Colon (tissue), 2 donors: ENCODE results near the gene IL23R.

Experiments
- FAIRE-seq: peaks from 2 replicates; lab custom pipeline; 2012; peaks lifted over from hg19 to GRCh38; lab: Jason Lieb, UNC
- donor health status: control.
- donor health status: control.

IL23R gene

DNA sequence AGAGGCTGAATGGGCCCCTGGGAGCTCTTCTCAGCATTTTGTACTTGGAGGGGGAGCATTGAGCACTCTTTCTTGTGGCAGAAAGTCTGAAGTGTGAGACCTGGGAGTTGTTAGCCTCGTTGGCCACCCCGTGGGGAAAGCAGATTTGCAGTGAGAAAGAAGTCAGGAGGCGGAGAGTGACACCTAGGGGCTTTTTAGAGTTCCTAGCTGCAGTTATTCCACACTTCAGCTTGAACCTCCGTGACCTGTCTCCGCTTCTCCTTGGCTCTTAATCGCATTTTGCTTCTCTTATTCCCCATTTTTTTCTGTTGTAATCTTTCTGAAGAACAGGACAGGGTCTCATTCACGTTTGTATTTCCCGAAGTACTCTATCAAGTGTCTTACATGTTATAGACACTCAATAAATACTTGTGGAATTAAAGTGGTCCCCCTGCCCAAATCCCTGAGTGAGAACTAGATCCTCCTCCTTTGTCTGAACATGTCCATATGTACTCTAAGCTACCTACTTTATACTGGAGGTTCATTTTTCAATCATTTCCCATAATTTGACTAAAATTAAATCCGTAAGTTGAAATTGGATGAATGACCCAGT, 17.0 kb upstream of the IL23R start:
- no peak for FAIRE-seq

DNA sequence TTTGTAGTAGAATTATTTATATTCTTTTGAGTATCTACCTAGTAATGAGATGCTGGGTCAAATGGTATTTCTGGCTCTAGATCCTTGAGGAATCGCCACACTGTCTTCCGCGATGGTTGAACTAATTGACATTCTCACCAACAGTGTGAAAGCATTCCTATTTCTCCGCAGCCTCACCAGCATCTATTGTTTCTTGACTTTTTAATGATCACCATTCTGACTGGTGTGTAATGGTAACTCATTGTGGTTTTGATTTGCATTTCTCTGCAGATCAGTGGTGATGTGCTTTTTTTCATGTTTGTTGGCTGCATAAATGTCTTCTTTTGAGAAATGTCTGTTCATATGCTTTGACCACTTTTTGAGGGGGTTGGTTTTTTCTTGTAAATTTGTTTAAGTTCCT, 15.3 kb upstream of the IL23R start:
- FAIRE-seq = no peak

DNA sequence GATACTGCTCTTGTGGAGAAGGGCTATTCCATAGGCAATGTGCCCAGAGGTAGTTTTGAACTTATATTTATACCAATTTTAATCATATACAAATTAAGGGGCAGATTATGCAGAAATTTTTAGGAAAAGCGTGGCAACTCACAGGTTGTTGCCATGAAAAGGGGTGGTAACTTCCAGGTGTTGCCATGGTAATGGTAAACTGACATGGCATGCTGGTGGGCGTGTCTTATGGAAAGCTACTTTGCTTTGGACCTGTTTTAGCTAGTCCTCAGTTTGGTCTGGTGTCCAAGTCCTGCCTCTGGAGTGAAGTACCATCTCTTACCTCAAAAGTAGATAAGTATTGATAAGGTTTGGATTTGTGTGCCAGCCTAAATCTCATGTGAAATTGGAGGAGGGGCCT, 7.9 kb upstream of the IL23R start:
- FAIRE-seq = no peak

DNA sequence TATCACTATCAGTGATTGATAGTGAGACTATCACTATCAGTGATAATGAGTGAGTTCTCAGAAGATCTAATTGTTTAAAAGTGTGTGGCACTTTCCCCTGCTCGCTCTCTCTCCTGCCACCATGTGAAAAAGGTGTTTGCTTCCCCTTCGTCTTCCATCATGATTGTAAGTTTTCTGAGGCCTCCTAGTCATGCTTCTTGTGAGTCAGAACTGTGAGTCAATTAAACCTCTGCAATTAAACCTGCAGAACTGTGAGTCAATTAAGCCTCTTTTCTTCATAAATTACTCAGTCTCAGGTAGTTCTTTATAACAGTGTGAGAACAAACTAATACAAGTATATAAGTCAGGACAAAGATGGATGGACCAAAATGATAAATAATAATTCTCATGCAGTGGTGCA, 7.0 kb upstream of the IL23R start:
- no peak for FAIRE-seq

DNA sequence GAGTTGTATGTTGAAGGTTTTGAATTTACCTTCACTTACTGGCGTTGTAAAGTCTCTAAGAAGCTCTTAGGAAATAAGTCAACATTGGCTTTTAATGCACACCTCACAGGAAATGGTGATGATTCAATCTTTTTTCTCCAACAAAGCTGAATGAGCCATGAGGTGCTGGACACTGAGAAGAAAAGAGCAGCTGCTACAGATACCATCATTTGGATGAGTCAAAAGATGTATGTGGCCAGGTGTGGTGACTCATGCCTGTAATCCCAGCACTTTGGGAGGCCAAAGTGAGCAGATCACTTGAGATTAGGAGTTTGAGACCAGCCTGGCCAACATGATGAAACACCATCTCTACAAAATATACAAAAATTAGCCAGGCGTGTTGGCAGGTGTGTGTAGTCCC, 3.3 kb upstream of the IL23R start:
- FAIRE-seq = no peak

DNA sequence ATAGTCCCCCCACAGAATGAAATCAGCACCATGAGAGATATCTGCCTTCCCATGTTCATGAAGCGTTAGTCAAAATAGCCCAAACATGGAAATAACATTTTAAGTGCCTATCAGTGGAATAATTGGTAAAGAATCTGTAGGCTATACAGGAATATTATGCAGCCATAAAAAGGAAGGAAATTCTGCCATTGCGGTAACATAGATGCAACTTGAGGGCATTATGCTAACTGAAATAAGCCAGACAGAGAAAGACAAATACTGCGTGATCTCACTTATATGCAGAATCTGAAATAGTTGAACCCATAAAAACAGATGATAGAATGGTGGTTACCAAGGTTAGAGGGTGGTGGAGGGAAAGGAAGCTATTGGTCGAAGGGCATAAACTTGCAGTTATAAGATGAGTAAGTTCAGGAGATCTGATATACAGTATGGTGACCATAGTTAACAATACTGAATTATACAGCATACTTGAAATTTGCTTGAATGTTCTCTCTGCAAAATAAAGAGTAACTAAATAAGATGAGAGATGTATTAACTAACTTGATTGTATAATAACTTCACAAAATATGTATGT, 699 bp upstream of the IL23R start:
- FAIRE-seq = no peak

DNA sequence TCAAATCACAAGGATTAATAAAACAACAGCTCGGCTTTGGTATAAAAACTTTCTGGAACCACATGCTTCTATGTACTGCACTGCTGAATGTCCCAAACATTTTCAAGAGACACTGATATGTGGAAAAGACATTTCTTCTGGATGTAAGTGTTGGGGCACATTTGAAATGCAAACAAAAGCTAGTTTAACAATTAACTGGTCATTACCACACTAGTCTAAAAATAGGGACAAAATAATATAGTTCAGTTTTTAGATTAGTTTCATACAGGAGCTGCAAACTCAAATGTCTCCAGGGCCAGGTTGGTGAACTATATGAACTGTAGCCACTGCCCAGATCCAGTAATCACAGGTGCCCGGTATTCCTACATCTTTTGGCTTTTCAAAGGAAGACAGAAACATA, 3.2 kb downstream of the IL23R start:
- no peak for FAIRE-seq

DNA sequence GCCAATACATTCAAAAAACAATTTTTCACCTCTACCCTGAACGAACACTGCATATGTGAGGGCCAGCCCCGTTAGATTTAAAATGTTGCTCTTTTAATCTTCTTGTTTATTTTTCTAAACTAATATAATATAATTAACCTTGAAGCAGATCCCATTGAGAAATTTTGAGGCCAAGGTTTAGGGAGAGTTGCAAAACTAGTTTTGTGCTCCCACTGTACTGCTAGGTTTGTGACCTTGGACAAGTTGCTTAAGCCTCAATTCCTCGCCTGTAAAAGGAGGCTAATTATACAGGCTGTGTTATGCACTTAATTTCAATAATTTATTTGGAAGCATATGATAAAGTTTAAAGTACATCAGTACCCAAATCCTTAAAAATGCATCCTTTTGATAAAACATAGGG, 3.7 kb downstream of the IL23R start:
- FAIRE-seq = no peak

DNA sequence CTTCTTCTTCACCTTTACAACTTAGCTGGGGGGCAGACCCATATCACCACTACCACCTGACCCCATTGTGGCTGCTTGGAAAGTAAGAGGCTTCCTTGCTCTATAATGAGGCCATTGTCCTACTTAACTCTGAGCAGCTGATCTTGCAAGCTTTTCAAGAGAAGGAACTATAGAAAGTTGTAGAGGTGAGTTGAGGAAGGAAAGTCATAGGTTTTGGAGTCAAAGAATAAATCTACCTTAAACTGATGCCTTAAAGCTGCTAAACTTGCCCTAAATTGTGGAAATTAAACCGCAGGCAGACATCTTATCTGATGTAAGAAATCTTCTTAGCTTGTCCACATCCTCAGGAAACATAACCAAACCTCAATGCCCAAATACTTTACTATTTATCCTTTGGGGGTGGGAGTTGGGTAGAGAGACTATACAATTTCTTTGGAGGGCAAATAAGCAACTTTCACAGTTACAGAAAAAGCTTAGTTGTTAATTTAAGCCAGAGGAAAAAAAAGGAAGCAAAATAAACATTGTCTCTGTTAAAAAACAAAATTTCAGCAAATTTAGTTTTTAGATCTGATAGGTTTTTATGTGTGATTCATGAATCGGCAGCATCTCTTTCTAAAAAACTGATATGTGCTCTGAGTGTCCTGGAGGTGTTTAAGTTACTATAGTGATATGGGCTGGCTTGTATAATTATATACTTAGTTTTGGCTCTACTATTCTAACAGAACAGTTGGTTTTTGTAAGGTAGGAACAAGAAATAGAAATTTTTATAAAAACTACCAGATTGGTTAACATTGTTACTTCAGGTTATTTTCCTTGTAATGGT, 4.7 kb downstream of the IL23R start:
- no peak for FAIRE-seq

DNA sequence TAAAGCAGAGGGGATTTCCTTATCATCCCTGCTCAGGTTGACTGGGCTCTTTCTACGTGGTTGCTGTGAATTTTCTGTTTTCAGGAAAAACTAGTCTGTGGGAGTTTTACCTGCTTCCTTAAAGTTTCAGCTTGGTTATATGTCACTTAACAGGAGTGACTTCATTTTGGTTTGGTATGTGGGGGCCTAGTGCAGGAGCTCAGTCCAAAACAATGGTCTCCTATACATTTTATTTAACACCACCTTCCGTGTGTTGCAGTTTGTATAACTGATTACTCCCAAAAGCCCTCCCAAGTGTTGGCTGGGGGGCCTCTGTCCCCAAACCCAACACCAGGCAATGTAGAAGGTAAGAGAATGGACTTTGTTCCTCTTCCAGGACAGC, 5.3 kb downstream of the IL23R start:
- no peak for FAIRE-seq

DNA sequence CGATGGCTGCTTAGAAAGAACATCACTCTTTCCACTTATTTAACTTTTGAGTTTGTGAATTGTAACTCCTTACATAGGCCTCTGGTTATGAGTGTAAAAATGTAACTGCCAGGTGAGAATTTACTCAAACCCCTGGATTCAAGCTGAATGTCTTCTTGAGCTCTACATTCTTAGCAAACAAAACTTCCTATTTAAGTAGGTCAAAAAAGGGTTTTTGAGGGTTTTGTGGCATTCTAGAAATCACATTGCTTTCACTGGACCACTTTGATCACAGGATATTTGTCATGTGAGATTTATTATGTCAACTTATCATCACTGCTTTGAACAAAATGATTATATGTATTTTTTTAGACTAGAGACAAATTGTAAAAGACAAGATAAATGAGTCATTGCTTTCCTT, 5.7 kb downstream of the IL23R start:
- no peak for FAIRE-seq

DNA sequence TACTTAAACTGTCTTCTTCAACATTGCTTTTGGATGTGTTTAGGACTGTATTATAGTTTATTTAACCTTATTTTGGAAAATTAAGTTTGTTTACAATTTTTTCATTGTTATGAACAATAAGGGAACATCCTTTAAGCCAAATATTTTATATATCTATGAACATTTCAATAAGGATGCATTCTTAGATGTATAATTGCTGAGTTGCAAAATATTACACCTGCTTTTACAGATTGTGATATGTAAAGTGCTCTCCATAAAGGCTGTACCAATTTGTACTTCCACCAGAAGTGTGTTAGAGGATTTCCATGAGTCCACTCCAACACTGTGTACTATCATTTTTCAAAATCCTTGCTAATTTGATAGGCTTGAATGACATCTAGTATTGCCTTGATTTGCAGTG, 7.7 kb downstream of the IL23R start:
- no peak for FAIRE-seq

DNA sequence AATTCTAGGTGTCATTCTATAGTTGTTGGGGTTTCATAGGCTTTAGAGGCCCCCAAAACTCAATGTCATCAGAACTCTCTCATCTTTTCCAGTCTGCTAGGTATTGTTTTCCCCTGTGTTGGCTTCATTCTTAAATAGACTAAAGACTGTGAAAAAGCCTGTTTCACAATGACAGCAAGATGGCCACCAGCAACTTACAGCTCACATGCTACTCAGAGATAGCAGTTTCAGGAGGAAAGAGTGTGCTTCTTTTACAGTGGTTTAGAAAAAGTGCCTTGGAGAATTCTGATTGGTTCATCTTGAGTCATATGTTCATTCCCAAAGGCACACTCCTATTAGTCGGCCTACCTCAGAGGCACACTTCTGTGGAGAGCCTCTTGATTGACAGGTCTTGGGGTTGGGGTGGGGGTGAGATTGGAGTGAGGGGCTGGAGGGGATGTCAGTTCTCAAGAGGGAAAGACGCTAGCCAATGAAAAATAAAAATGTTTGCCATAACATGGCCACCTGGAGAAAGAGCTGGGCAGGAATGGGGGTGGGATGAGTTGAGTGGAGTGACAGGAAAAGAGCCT, 8.5 kb downstream of the IL23R start:
- no peak for FAIRE-seq

DNA sequence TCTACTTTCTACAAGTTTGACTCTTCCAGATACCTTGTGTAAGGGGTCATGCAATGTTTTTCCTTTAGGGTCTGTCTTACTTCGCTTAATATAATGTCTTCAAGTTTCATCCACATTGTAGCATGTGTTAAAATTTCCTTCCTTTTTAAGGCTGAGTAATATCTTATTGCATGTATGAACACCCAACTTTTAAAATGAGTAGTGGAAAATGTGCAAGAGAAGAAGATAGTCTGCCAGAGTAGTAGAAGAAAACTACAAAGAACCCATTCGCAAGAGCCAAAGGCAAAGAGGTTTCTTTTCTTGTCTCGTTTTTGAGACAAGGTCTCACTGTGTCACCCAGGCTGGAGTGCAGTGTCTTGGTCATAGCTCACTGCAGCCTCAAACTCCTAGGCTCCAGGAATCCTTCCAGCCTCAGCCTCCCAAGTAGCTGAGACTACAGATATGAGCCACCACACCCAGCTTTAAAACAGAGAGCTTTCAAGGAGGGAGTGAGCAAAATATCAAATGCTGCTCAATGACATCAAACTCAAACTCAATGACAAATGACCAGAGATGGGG, 9.4 kb downstream of the IL23R start:
- FAIRE-seq = no peak

DNA sequence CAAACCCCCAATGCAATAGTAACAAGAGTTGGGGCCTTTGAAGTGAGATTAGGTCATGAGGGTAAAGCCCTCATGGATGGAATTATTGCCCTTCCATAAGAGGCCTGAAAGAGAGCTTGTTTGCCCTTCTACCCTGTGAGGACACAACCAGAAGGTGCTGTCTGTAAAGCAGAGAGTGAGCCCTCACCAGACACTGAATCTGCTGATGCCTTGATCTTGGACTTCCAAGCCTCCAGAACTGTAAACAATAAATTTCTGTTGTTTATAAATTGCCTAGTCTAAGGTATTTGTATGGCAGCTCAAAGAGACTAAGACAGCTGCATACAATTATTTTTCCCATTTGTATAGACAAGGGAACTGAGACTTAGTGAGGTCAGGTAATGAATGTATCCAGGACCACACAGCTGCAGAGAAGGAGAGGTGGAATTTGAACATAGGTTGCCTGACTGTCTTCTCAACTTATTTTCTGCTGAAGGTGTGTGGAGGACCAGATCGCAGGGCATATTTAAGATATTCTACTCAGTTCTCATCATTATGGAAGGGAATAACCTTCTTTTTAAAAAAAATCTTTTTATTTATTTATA, 18.7 kb downstream of the IL23R start:
- no peak for FAIRE-seq

DNA sequence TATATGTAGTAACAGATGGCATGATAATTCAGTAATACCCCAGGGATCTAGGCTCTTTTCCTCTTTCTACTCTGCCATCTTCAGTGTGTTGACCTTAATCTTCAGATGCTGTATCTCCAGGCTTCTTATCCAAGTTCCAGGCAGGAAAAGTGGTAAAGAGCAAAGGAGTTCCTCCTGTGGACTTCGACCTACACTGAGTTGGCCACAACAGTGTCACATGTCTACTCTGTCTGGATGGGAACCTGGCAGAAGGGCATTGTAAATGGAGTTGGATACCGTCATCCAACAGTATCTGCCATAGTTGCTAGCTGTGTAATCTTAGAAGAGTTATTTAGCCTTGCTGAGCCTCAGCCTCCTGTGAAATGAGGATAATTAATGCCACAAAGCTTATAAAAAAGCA, 21.9 kb downstream of the IL23R start:
- no peak for FAIRE-seq

DNA sequence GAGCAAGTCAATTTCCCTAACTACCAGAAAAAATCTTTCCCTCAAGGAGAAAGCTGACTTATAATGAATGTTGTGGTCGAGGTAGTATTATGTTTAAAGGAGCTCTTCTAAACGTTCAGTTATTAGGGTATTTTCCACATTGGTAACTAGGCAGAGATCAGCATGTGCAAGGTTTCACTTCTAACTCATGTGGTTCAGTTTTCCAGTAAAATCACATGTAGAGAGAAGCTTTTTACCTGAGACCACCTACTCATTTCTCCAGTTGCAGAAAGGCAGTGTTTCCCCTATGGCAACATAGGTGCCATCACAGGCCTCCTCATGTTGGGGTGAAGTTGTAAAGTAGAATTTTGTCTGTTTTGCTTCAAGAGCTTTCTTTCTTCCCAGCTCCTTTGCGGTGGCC, 23.7 kb downstream of the IL23R start:
- no peak for FAIRE-seq

DNA sequence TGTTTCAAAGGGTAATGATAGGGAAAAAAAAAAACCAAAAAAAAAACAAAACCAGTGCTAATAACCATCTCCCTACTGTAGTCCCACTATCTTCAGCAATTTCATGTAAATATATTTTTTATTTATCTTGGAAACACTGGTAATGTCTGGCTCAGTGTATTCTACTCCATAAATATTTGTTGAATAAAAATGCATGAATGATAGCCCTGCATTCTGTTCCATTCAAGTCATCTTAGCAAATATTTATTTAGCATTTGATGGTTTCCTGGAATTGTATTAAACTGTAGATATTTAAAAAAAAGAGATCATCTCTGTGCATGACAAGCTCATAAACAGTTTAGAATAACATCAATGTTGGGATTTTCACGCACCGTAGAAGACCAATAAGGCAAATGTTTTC, 24.2 kb downstream of the IL23R start:
- no peak for FAIRE-seq

DNA sequence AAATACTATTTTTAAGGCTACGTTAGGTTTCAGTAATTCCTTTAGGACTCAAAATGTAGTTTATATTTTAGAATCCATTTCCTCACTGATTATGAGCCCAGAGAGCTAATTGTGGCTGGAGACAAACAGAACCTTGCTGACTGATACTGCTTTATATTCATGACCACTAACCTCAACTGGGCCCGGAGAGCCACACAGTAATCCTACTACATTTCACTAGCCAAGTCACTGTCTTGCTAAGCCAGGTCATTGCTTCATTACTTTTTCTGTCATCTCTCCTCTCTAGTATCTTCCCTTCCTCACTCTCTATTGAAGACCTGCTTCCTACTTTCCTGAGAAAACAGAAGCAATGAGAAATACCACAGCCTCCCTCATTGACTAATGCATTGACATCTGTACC, 24.7 kb downstream of the IL23R start:
- FAIRE-seq = no peak

DNA sequence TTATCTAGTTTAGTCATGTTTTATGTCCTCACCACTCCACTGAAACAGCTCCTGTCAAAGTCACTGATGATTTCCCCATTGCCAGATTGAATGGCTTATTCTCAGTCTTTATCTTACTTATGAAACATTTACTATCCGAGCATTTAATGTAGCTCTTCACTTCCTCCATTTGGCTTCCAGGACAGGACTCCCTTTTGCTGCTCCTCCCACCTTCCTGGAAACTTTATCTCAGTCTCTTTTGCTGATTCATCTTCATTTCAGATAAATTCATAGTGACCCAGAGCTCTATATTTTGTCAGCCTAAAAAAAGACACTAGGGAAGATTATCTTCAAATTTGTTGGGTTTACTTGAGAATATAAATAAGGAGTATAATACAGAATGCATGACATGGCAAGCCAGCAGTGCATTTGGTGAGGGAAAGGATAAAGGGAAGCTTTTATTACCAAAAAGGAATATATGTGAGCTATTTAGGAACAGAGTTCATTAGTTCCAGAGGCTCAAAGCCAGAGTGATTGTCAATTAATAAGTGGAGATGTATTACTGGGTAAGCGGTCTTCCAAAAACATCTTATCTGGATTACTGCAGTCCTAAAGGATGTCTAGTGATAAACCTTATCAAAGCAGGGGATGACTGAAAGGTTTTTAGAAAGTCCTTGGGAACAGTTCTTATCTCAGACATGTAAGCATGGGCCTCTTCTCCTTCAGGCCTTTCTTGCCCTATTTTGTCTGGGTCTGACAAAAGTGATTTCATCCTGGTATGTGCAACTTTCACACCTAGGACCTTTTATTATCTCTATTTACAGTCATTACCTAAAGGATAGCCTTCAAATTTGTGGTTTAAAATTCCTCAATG, 25.6 kb downstream of the IL23R start:
- FAIRE-seq = no peak

DNA sequence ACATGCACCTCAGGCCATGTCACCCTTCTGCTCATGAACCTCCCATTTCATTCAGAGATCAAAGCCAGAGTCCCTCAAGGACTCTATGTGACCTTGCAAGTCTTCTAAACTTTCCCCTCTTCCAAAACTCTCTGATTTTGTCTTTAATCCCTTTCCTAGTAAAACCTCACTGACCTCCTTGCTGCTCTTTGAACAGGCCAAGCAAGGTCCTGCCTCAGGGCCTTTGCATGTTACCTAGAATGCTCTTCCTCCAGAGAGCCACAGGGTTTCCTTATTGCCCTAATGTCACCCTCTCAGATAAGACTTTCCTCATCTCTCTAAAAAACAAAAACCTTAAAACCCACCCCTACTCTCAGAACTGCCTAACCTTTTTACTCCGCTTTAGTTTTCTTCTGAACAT, 26.6 kb downstream of the IL23R start:
- FAIRE-seq = no peak

DNA sequence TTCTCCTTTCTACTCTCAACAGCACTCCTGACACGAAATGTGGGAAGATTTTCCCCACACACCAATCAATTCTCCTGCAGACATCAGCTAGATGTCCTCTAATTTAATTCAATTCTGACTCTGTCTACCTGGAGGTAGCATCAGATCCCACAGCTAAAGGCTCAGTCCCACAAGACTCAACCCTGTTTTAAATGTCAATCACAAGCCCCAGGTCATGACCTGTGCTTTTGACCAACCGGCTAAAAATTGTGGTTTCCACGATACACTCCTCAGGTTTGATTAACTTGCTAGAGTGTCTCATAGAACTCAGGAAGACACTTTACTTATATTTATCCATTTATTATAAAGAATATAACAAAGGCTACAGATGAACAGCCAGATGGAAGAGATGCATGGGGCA, 27.4 kb downstream of the IL23R start:
- FAIRE-seq = no peak
